Measurements from ENCODE around the gene TEX35.
"Not testable (repeated sequence)": the region's sequence is repeated elsewhere in the genome, so short reads cannot be mapped to it uniquely, and the experiment has no call there.

TEX35 gene

GRCh38 chr1:178554351-178554750, 41.4 kb downstream of the TEX35 start:
- H3K27ac Mint-ChIP-seq; H3K4me3 Mint-ChIP-seq; H3K4me1 Mint-ChIP-seq (ENCODE audit: low read depth); H3K27me3 Mint-ChIP-seq; DNase-seq; H3K36me3 Mint-ChIP-seq (ENCODE audit: low read depth): not testable (repeated sequence)
- peaks cover 15% of the 10 kb centered on the region for H3K9me3 Mint-ChIP-seq

- H3K4me3 Mint-ChIP-seq; H3K27ac Mint-ChIP-seq; DNase-seq; H3K36me3 Mint-ChIP-seq (ENCODE audit: low read depth); H3K27me3 Mint-ChIP-seq; H3K4me1 Mint-ChIP-seq (ENCODE audit: low read depth): not testable (repeated sequence)
- H3K9me3 Mint-ChIP-seq, result peaks cover 15% of the 10 kb centered on the region
Measured at GRCh38 chr1:178555613-178556012, 42.7 kb downstream of the TEX35 start.

- H3K27ac Mint-ChIP-seq; H3K4me1 Mint-ChIP-seq (ENCODE audit: low read depth); DNase-seq; H3K36me3 Mint-ChIP-seq (ENCODE audit: low read depth); H3K4me3 Mint-ChIP-seq; H3K27me3 Mint-ChIP-seq: not testable (repeated sequence)
- peaks cover 11% of the 10 kb centered on the region for H3K9me3 Mint-ChIP-seq
Measured at GRCh38 chr1:178558816-178559215, 45.9 kb downstream of the TEX35 start.

- Mint-ChIP-seq H3K27ac (no peak overlapping the region), H3K36me3 (ENCODE audit: low read depth) (no peaks in the 10 kb centered on the region), H3K4me3 (no peak overlapping the region), H3K27me3 (no peaks in the 10 kb centered on the region), H3K9me3 (no peaks in the 10 kb centered on the region), H3K4me1 (ENCODE audit: low read depth) (peaks cover 2% of the 10 kb centered on the region)
- DNase-seq, result no peak
Measured at GRCh38 chr1:178560871-178561376, 48.0 kb downstream of the TEX35 start.

GRCh38 chr1:178563099-178563820, 50.4 kb downstream of the TEX35 start:
- no peak for DNase-seq
- H3K4me3 Mint-ChIP-seq, result no peak overlapping the region
- peaks cover 7% of the 10 kb centered on the region for H3K4me1 Mint-ChIP-seq (ENCODE audit: low read depth)
- H3K9me3 Mint-ChIP-seq, result no peaks in the 10 kb centered on the region
- no peak overlapping the region for H3K27ac Mint-ChIP-seq
- H3K27me3 Mint-ChIP-seq, result peaks cover 4% of the 10 kb centered on the region
- H3K36me3 Mint-ChIP-seq (ENCODE audit: low read depth), result no peaks in the 10 kb centered on the region

- H3K9me3 Mint-ChIP-seq, result no peaks in the 10 kb centered on the region
- no peak overlapping the region for H3K4me3 Mint-ChIP-seq
- H3K36me3 Mint-ChIP-seq (ENCODE audit: low read depth), result no peaks in the 10 kb centered on the region
- no peak for DNase-seq
- peaks cover 7% of the 10 kb centered on the region for H3K4me1 Mint-ChIP-seq (ENCODE audit: low read depth)
- no peak overlapping the region for H3K27ac Mint-ChIP-seq
- H3K27me3 Mint-ChIP-seq, result peaks cover 4% of the 10 kb centered on the region
Measured at GRCh38 chr1:178564086-178564782, 51.3 kb downstream of the TEX35 start.

- Mint-ChIP-seq H3K9me3 (no peaks in the 10 kb centered on the region), H3K36me3 (ENCODE audit: low read depth) (no peaks in the 10 kb centered on the region), H3K27ac (no peak overlapping the region), H3K27me3 (peaks cover 4% of the 10 kb centered on the region), H3K4me1 (ENCODE audit: low read depth) (peaks cover 7% of the 10 kb centered on the region), H3K4me3 (no peak overlapping the region)
- no peak for DNase-seq
Measured at GRCh38 chr1:178564783-178565180, 51.9 kb downstream of the TEX35 start.

GRCh38 chr1:178565586-178565985, 52.7 kb downstream of the TEX35 start:
- peaks cover 4% of the 10 kb centered on the region for H3K27me3 Mint-ChIP-seq
- peaks cover 7% of the 10 kb centered on the region for H3K4me1 Mint-ChIP-seq (ENCODE audit: low read depth)
- no peak overlapping the region for H3K4me3 Mint-ChIP-seq
- H3K27ac Mint-ChIP-seq, result no peak overlapping the region
- no peak for DNase-seq
- H3K9me3 Mint-ChIP-seq, result no peaks in the 10 kb centered on the region
- no peaks in the 10 kb centered on the region for H3K36me3 Mint-ChIP-seq (ENCODE audit: low read depth)

- Mint-ChIP-seq H3K4me3 (no peak overlapping the region), H3K27ac (peak overlapping the region; percentile 29), H3K4me1 (ENCODE audit: low read depth) (peaks cover 7% of the 10 kb centered on the region), H3K9me3 (no peaks in the 10 kb centered on the region), H3K36me3 (ENCODE audit: low read depth) (no peaks in the 10 kb centered on the region), H3K27me3 (peaks cover 4% of the 10 kb centered on the region)
- DNase-seq, result no peak
Measured at GRCh38 chr1:178566187-178566586, 53.3 kb downstream of the TEX35 start.

- H3K4me3 Mint-ChIP-seq, result no peak overlapping the region
- no peak overlapping the region for H3K27ac Mint-ChIP-seq
- H3K9me3 Mint-ChIP-seq, result no peaks in the 10 kb centered on the region
- H3K27me3 Mint-ChIP-seq, result peaks cover 9% of the 10 kb centered on the region
- H3K36me3 Mint-ChIP-seq (ENCODE audit: low read depth), result no peaks in the 10 kb centered on the region
- H3K4me1 Mint-ChIP-seq (ENCODE audit: low read depth), result peaks cover 4% of the 10 kb centered on the region
- DNase-seq, result no peak
Measured at GRCh38 chr1:178571807-178572206, 58.9 kb downstream of the TEX35 start.

Data from activated T-cell treated with anti-CD3 and anti-CD28 coated beads, Interleukin-2, amount 50 U/mL, for 24 hours (primary cell).